Keratinocyte (primary cell): ENCODE results near the gene SESN3. TPM values are rescaled to one million over a fixed set of nuclear protein-coding genes. Genes with fewer than 3 reads are reported as not detected.

Source experiments
- DNase-seq: peaks from one replicate; pipeline ENCODE4 v3.0.0-alpha.2; 2011; ENCODE audit warnings: low read depth, missing footprints, low spot score
- FAIRE-seq: peaks from 2 replicates; lab custom pipeline; 2011; peaks lifted over from hg19 to GRCh38; lab: Jason Lieb, UNC
- H2AFZ ChIP-seq: 2 replicates; pipeline ENCODE4 v1.6.0; 2012; ENCODE audit warnings: low read length, control low read depth, inconsistent platforms; ENCODE audit not compliant: control insufficient read depth
- H3K27ac ChIP-seq: 2 replicates; pipeline ENCODE4 v1.5.1; 2011; ENCODE audit warnings: low read length; ENCODE audit not compliant: control insufficient read depth, insufficient read depth
- H3K27me3 ChIP-seq: 3 replicates; pipeline ENCODE4 v1.6.0; 2011; ENCODE audit warnings: low read length; ENCODE audit not compliant: control insufficient read depth, insufficient read depth; ENCODE audit errors: extremely low read depth
- H3K36me3 ChIP-seq, 2 experiments: 2 replicates in 1 of 2; 3 replicates in 1 of 2; pipeline ENCODE4 v1.5.1; 2011; ENCODE audit warnings: low read length in 2 of 2, mild to moderate bottlenecking in 1 of 2; ENCODE audit not compliant: control insufficient read depth in 2 of 2, insufficient read depth in 2 of 2; ENCODE audit errors: extremely low read depth in 1 of 2
- H3K4me1 ChIP-seq: 3 replicates; pipeline ENCODE4 v1.5.1; 2011; ENCODE audit warnings: low read length; ENCODE audit not compliant: control insufficient read depth, insufficient read depth; ENCODE audit errors: extremely low read depth
- H3K4me2 ChIP-seq: 3 replicates; pipeline ENCODE4 v1.6.0; 2011; ENCODE audit warnings: low read depth, low read length; ENCODE audit not compliant: control insufficient read depth, insufficient read depth; ENCODE audit errors: extremely low read depth
- H3K4me3 ChIP-seq, 3 experiments: fragments of 200-600 bp in 1 of 3; sonication (generic) in 1 of 3; 2 replicates in 2 of 3; 3 replicates in 1 of 3; pipeline ENCODE4 v1.5.1; 2011 to 2016; ENCODE audit warnings: low read length in 3 of 3, mild to moderate bottlenecking in 3 of 3, control low read depth in 2 of 3, inconsistent platforms in 1 of 3, low read depth in 1 of 3, mixed read lengths in 1 of 3, mixed run types in 1 of 3, moderate library complexity in 1 of 3; ENCODE audit not compliant: control insufficient read depth in 2 of 3, insufficient read depth in 2 of 3; ENCODE audit errors: extremely low read depth in 1 of 3
- H3K79me2 ChIP-seq: 2 replicates; pipeline ENCODE4 v1.6.0; 2012; ENCODE audit warnings: low read length; ENCODE audit not compliant: control insufficient read depth, insufficient read depth
- H3K9ac ChIP-seq: 3 replicates; pipeline ENCODE4 v1.6.0; 2011; ENCODE audit warnings: low read length; ENCODE audit not compliant: control insufficient read depth, insufficient read depth; ENCODE audit errors: extremely low read depth
- H3K9me1 ChIP-seq: 3 replicates; pipeline ENCODE4 v1.6.0; 2011; ENCODE audit warnings: low read length; ENCODE audit not compliant: control insufficient read depth, insufficient read depth; ENCODE audit errors: extremely low read depth
- H3K9me3 ChIP-seq: 2 replicates; pipeline ENCODE4 v1.5.1; 2012; ENCODE audit warnings: low read depth, low read length; ENCODE audit not compliant: control insufficient read depth
- H4K20me1 ChIP-seq: 3 replicates; pipeline ENCODE4 v1.6.0; 2011; ENCODE audit warnings: low read length; ENCODE audit not compliant: control insufficient read depth, insufficient read depth; ENCODE audit errors: extremely low read depth
- CTCF ChIP-seq, 3 experiments: IDR thresholded peaks in 1 of 3; conservative IDR thresholded peaks in 1 of 3; optimal IDR thresholded peaks in 1 of 3; 2 replicates in 2 of 3; 3 replicates in 1 of 3; pipeline versions ENCODE3 to v1.5.1; 2011; ENCODE audit warnings: low read length in 3 of 3, mild to moderate bottlenecking in 3 of 3, moderate library complexity in 2 of 3, control low read depth in 1 of 3, inconsistent platforms in 1 of 3; ENCODE audit not compliant: insufficient read depth in 2 of 3; ENCODE audit errors: extremely low read depth in 1 of 3
- EZH2 ChIP-seq: IDR thresholded peaks from one replicate; pipeline ENCODE4 v1.6.1; 2012; ENCODE audit warnings: inconsistent platforms, mild to moderate bottlenecking, low read length, moderate library complexity
- dilution Hi-C: fragments of 300-500 bp; cut with MboI; formaldehyde crosslinking; loops from one replicate; pipeline ENCODE4 v1.7.0; 2020; ENCODE audit warnings: low sequenced_read_pairs; ENCODE audit not compliant: extremely low pct_ligation_motif_present
- polyA plus RNA-seq, 5 experiments: library from polyadenylated mRNA; depleted of rRNA in 3 of 5; stranded (reverse) in 3 of 5; stranded (forward) in 1 of 5; unstranded in 1 of 5; fragments of >200 nt; gene quantifications; 1 replicate in 1 of 5; 2 replicates in 3 of 5; 3 replicates in 1 of 5; pipeline versions ENCODE4 v1.2.1 to v1.2.3, GENCODE V29; 2011 to 2012; ENCODE audit warnings: missing spikeins in 2 of 5, low read depth in 1 of 5, low replicate concordance in 1 of 5

SESN3 gene
- polyA plus RNA-seq, 1 donor (not counting 4 experiments of a cell fraction or from before 2014, with no cell fraction given) = 35.2 TPM

DNA sequence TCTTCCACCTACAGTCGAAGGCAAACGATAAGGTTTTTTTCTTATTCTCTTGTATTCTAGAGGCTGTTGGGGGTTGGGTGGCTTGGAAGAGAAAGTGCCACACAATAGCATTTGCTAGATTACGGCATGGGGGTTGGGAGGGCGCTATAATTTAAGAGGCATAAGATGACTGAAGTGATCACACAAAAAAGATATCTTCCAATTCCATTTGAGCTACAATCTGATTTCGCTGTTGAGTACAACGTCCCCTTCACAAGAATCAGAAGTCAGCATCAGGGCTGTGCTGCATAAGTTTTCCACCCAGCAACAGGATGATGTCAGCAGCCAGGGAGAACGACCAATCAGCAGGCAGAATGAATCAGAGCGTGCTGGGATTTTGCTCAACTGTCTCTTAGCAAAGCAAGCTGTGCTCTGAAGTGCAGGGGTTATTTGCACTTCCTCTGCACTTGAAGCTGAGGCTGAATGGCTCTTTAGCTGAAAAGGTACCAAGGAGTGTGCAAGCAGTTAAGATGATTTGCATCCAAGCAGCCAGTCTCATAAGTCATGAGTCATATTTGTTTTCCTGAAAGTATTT, 23.2 kb upstream of the SESN3 start:
- peak overlapping the region; percentile 65 for H3K4me2 ChIP-seq
- no peaks in the 10 kb centered on the region for H3K9me3 ChIP-seq
- peak overlapping the region; percentile 72 for H2AFZ ChIP-seq
- peaks cover 20% of the 10 kb centered on the region for H3K4me1 ChIP-seq
- peak overlapping the region; percentile 30 for H3K9ac ChIP-seq
- H4K20me1 ChIP-seq = no peaks in the 10 kb centered on the region
- H3K79me2 ChIP-seq = no peaks in the 10 kb centered on the region
- no peaks in the 10 kb centered on the region for H3K9me1 ChIP-seq
- peak; percentile 92 for FAIRE-seq
- peak; percentile 35 for DNase-seq
- TF ChIP-seq EZH2 (no peak), CTCF (optimal IDR thresholded peaks at IDR 0.05 in 1 of 3, IDR thresholded peaks at IDR 0.05 in 1 of 3, conservative IDR thresholded peaks at IDR 0.05 in 1 of 3; ENCODE audit: extremely low read depth in 1 of 3, insufficient read depth in 2 of 3, low read length in 3 of 3) (no peak)
- no peaks in the 10 kb centered on the region for H3K27me3 ChIP-seq
- no peak overlapping the region for H3K27ac ChIP-seq
- no peaks in the 10 kb centered on the region for H3K36me3 ChIP-seq
- dilution Hi-C loops = no loop called here
- no peak overlapping the region for H3K4me3 ChIP-seq

GRCh38 chr11:95253141-95253540, 22.1 kb upstream of the SESN3 start:
- Histone ChIP-seq H3K4me1 (peaks cover 20% of the 10 kb centered on the region), H4K20me1 (no peaks in the 10 kb centered on the region), H3K79me2 (no peaks in the 10 kb centered on the region), H3K9me3 (no peaks in the 10 kb centered on the region), H2AFZ (no peak overlapping the region), H3K9ac (no peak overlapping the region), H3K36me3 (no peaks in the 10 kb centered on the region), H3K4me2 (no peak overlapping the region), H3K9me1 (no peaks in the 10 kb centered on the region), H3K27me3 (no peaks in the 10 kb centered on the region), H3K4me3 (no peak overlapping the region), H3K27ac (no peak overlapping the region)
- TF ChIP-seq CTCF (optimal IDR thresholded peaks at IDR 0.05 in 1 of 3, IDR thresholded peaks at IDR 0.05 in 1 of 3, conservative IDR thresholded peaks at IDR 0.05 in 1 of 3; ENCODE audit: extremely low read depth in 1 of 3, insufficient read depth in 2 of 3, low read length in 3 of 3) (no peak), EZH2 (no peak)
- dilution Hi-C loops = no loop called here
- FAIRE-seq (no peak), DNase-seq (no peak)
